Activated naive CD4-positive, alpha-beta T cell treated with anti-CD3 and anti-CD28 coated beads, Interleukin-2, amount 50 U/mL, for 16 hours (primary cell): Measurements from ENCODE around the gene KLHL17.
A peak's percentile ranks its signal among the peaks of the same experiment; 100 is the strongest.
"Not testable (repeated sequence)": the region's sequence is repeated elsewhere in the genome, so short reads cannot be mapped to it uniquely, and the experiment has no call there.

Source experiments
- DNase-seq: peaks from one replicate; pipeline ENCODE4 v3.0.0-alpha.2; 2020

Gene KLHL17

GRCh38 chr1:937521-937920, 22.9 kb upstream of the KLHL17 start:
- no peak for DNase-seq

DNA sequence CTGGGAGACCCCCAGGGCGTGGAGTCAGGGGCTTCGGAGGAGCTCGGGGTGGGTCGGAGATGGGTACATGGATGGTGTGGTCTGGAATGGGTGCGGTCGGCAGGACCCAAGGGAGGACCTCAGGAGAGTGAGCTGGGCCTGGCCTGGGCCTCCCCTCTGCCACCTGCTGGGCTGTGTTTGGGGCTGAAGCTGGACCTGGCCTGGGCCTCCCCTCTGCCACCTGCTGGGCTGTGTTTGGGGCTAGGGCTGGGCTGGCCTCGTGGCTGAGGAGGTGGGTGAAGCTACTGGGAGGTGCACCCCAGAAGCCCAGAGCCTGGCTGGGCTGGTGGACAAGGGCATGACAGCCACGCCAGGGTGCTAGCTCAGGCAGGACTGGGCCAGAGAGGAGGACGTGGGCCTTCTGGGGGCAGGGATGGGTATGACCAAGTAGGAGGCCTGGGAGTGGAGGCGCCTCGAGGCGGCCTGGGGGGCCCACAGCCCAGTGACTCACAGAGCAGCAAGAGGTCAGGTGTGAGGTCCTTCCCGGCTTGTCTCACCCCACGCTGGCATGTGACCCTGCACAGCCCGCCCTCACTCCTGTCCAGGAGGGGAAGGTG, 22.2 kb upstream of the KLHL17 start:
- DNase-seq: no peak

GRCh38 chr1:938711-939489, 21.5 kb upstream of the KLHL17 start:
- DNase-seq: no peak

GRCh38 chr1:939511-940106, 20.8 kb upstream of the KLHL17 start:
- DNase-seq: no peak

- DNase-seq: no peak
Observed at GRCh38 chr1:940107-941014, 20.0 kb upstream of the KLHL17 start.

GRCh38 chr1:941015-941587, 19.3 kb upstream of the KLHL17 start:
- no peak for DNase-seq

DNA sequence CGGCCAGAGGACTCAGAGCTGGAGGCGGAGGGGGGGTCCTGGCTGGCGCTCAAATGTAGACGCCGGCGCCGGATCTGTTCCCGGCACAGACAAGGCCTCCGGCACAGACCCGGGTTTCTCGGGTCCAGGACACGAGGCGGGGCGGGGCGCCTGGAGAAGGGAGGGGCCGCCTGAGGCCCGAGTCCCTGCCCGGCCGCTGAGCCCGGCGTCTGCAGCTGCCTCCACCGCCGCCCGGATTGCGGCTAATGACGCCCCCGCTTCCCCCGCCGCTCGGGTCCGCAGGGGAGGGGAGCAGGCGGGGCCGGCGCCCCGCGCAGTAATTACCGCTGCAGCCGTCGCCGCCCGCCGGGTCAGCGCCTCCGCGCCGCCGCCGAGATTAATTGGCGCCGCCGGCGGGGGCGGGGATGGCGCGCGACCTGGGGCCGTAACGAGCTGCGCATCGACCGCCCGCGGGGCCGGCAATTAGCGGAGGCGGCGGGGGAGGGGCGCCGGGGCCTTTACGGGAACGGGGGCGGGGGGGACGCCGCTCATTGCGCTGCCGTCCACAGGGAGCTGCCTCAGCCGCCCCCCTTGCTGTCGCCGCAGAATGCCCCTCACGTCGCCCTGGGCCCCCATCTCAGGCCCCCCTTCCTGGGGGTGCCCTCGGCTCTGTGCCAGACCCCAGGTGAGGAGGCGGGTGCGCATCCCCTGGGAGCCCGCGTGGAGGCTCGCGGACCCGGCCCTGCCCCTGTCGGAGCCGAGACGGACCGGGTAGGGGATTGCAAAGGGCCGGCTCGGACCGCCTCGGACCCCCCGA, 18.6 kb upstream of the KLHL17 start:
- peak; percentile 40 for DNase-seq

GRCh38 chr1:942411-942821, 18.0 kb upstream of the KLHL17 start:
- DNase-seq: no peak

DNA sequence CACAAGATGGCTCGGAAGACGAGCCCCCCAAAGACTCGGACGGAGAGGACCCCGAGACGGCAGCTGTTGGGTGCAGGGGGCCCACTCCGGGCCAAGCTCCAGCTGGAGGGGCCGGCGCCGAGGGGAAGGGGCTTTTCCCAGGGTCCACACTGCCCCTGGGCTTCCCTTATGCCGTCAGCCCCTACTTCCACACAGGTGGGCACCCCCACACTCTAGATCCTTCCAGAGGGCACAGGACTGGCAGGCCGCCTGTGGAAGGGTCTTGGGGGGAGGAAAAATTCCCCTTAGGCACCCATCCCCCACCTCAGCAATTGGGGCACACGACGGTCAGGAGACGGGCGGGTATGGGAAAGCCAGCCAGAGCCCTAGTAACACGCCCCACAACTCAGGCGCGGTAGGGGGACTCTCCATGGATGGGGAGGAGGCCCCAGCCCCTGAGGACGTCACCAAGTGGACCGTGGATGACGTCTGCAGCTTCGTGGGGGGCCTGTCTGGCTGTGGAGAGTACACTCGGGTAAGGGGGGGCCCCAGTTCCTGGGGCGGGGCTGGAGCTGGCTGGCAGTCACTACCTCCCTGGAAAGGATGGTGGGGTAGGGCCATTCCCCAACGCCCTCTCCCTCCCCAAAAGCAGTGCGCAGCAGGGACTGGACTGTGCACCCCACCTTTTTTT, 17.4 kb upstream of the KLHL17 start:
- no peak for DNase-seq

GRCh38 chr1:943545-944340, 16.6 kb upstream of the KLHL17 start:
- DNase-seq: no peak

DNA sequence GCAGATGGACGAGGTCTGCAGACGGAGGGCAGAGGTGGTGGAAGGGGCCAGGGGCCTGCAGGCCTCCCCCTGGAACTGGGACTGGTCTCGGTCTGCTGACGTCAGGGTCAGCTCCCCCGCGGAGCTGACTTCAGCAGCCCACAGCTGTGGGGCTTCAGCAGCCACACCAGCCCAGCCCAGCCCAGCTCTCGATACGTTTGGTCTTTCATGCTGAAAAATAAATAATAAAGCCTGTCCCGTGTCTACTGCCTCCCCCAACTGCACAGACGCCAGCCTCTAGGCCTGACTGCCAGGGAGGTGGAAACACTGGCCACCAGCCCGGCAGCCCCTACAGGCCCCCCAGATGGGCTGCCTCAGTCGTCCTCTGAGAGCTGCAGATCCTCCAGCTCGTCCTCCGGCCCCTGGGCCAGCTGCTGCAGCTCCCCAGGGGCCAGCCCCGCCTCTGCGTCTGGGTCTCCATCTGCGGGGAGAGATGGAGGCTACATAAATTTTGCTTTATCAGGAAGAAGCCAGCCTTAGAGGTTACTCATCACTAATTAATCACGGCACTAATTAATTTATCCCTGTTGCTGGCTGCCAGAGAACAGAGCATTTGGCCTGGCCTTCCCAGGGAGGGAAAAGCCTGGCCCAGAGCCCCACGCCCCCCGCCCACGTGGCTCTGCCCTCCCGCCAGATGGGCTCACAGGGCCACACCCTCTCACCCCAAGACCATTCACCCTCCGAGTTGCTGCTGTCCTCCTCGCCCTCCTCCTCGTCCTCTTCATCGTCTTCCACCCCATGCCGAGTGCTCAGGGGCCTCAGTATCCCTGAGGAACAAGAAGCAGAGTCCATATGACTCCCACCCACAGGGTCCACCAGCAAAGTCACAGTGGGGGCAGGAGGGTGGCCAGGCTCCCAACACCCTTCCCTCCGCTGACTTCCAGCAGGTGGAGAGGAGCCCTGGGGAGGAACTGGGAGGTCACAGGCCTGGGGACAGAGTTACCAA, 15.8 kb upstream of the KLHL17 start:
- DNase-seq: no peak

GRCh38 chr1:945688-946556, 14.5 kb upstream of the KLHL17 start:
- no peak for DNase-seq

DNA sequence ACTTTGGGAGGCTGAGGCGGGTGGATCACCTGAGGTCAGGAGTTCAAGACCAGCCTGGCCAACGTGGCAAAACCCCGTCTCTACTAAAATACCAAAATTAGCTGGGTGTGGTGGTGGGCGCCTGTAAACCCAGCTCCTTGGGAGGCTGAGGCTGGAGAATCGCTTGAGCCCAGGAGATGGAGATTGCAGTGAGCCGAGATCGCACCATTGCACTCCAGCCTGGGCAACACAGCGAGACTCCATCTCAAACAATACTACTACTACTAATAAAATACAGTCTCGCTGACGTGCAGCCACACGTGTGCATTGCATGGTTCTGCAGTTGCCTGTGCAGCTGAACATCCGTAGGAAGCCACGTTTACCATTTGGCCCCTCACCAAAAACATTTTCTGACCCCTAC, 13.6 kb upstream of the KLHL17 start:
- DNase-seq: not testable (repeated sequence)

GRCh38 chr1:947958-948357, 12.4 kb upstream of the KLHL17 start:
- DNase-seq: no peak

DNA sequence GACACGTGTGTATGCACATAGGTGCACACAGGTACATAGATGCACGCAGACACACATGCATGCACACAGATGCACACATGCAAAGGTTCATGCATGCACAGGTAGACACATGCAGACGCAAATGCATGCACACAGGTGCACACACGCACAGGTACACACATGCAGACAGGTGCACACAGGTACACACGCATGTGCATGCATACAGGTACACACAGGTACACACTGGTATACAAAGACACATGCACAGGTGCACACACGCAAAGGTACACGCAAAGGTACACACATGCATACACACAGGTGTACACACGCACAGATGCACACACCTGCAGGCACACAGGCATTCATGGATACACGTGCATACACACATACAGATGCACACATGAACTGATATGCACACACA, 10.1 kb upstream of the KLHL17 start:
- no peak for DNase-seq

GRCh38 chr1:950881-951280, 9.5 kb upstream of the KLHL17 start:
- DNase-seq: no peak

- no peak for DNase-seq
Observed at GRCh38 chr1:951364-951763, 9.0 kb upstream of the KLHL17 start.

DNA sequence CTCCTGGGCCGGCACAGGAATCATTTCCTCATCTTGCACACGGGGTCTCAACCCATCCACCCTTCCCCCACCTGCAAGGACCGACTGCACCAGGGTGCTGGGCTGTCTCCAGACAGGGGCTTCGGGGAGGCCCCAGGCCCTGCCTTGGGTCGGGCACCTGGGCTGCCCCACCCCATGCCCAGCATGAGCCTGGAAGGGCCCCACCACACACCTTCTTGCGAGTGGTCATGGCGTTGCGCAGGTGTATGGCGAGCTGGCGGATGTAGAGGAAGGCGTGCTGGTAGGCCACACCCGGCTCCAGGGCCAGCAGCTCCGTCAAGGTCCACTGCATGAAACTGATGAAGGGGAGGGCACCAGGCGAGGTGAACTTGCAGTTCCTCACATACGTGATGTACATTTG, 8.2 kb upstream of the KLHL17 start:
- no peak for DNase-seq
